22Rv1 (cell line): Measurements from ENCODE around the gene XIRP1.

Source experiments
- H3K27ac ChIP-seq: fragments of 450-650 bp; 2 replicates; pipeline ENCODE4 v1.5.1; 2017
- ZFX ChIP-seq: fragments of 450-650 bp; IDR thresholded peaks from 2 replicates; pipeline ENCODE4 v1.6.1; 2017; ENCODE audit warnings: antibody characterized with exemption, borderline replicate concordance
- TF ChIP-seq, protein P1 (sequence below): fragments of 450-650 bp; IDR thresholded peaks from 2 replicates; pipeline ENCODE4 v1.5.1; 2017; ENCODE audit warnings: mild to moderate bottlenecking

Gene XIRP1

DNA sequence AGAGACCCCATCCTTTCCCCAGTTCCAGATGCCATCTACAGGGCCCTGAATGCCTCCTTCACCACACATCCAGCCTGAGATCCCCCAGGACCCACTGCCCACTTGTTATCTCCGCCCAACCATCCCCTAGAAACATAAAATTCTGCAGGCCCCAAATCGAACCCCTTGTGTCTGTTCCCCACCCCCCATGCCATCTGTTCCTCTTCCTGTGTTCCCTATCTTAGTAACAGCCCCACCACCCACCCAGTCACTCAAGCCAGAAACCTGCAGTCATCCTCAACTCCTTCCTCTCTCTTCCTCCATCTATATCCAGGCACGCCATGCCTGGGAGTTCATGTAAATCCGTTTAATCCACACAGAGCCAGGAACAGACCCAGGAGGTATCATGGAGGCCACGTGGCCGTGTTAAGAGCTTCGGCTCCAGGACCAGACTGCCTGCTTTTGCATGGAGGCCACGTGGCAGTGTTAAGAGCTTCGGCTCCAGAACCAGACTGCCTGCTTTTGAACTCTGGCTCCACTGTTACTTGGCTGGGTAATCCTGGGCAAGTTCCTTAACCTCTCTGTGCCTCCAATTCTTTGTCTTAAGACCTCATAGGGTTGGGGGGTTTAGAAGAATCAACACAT is 43.8 kb downstream of the XIRP1 start:
- H3K27ac ChIP-seq: peak overlapping the region; percentile 96
- no peak for TF ChIP-seq ZFX
- TF ChIP-seq, protein P1, sequence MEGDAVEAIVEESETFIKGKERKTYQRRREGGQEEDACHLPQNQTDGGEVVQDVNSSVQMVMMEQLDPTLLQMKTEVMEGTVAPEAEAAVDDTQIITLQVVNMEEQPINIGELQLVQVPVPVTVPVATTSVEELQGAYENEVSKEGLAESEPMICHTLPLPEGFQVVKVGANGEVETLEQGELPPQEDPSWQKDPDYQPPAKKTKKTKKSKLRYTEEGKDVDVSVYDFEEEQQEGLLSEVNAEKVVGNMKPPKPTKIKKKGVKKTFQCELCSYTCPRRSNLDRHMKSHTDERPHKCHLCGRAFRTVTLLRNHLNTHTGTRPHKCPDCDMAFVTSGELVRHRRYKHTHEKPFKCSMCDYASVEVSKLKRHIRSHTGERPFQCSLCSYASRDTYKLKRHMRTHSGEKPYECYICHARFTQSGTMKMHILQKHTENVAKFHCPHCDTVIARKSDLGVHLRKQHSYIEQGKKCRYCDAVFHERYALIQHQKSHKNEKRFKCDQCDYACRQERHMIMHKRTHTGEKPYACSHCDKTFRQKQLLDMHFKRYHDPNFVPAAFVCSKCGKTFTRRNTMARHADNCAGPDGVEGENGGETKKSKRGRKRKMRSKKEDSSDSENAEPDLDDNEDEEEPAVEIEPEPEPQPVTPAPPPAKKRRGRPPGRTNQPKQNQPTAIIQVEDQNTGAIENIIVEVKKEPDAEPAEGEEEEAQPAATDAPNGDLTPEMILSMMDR: no peak

DNA sequence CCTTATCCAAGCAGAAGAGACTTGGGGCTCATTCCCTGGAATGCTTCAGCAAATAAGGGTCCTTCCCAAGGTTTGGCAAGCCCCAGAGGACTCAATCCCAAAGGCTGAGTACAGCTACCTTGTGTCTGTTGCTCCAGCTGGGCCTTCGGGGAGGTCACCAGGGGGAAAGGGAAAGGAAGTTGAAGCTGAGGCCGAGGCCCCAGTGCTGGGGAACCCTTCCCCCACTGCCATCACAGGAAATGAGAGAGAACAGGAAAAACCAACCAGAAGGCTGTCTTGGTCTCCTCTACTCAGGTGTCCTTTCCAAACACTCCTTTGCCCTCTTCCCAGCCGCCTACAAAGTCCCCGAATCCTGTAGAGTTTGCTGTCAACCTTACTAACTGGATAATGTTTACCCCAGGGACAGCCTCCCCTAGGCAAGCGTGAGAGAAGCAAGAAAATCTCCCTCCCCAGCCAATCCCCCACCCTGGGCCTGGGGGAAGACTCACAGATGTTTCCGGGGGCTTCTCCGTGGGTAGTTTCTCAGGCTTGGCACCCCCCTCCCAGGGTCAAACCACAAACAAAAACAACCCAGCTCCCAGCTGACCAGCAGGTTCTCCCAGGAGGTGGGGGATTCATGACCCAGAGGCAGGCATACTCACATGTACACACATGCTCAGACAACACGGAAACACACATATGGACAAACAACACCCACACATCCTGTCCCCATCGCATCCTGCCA is 44.5 kb downstream of the XIRP1 start:
- TF ChIP-seq, protein P1: no peak
- no peak for TF ChIP-seq ZFX
- peak overlapping the region; percentile 96 for H3K27ac ChIP-seq

DNA sequence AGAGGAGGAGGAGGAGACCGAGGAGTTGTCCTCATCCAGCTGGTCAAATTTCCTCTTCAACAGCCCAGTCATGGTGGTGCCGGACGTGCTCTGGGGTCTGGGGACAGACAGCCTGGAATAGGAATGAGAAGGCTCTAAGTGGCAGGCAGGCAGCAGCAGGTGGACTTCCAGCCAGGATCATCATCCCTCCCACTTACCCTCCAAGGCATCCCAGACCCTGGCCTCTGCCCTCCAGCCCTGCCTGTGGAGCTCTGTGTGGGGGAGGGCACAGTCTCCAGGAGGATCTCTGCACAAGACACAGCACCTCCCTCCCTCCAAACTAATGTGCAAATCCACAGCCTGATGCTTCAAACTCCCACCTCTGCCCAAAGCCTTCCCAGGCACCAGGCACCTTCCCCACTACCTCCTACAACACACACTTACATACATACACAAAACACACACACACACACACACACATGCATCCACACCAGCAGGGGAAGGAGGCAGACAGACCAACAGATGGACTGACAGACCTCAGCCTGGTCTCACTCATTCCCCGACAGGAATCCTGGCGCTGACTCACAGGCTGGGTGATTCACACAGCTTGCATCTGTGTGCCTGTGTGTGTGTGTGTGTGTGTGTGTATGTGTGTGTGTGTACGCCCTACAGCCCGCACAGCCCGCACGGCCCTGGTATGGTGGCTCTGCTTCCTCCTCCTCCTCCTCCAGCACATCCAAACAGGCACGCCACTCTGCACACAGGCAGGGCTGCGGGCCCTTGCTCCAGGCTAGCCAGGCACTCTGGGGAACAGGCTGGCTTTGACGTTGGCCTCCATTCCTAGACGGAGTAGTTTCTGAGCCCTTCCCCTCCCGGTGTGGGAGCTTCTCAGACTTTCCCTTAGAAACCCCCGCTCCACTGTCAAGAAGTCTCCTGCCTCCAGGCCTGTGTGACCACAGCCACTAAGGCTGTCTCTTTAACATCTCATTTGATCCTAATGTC is 45.5 kb downstream of the XIRP1 start:
- peak overlapping the region; percentile 96 for H3K27ac ChIP-seq
- no peak for TF ChIP-seq ZFX
- TF ChIP-seq, protein P1: no peak

DNA sequence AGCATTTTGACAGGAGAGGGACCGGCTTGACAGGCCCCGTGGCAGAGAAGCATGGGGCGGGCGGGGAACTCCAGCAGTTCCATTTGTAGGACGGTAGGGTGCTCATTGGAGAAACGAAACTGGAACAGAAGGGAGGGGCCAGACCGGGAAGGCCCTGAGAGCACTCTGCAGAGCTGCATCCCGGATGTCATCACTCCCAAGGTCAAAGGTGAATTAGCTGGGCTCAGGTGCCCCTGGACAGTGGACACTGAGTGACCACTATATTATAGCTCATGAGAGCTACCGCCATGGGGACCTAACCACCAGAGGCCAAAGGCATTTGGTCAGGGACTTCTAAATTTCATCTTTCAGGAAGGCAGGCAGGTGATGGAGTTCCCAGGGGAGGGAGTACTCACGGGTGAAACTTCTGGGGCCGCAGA is 46.3 kb downstream of the XIRP1 start:
- H3K27ac ChIP-seq: peak overlapping the region; percentile 96
- TF ChIP-seq ZFX: no peak
- TF ChIP-seq, protein P1: peak; percentile 18; the same call in 1 of the 2 replicates

DNA sequence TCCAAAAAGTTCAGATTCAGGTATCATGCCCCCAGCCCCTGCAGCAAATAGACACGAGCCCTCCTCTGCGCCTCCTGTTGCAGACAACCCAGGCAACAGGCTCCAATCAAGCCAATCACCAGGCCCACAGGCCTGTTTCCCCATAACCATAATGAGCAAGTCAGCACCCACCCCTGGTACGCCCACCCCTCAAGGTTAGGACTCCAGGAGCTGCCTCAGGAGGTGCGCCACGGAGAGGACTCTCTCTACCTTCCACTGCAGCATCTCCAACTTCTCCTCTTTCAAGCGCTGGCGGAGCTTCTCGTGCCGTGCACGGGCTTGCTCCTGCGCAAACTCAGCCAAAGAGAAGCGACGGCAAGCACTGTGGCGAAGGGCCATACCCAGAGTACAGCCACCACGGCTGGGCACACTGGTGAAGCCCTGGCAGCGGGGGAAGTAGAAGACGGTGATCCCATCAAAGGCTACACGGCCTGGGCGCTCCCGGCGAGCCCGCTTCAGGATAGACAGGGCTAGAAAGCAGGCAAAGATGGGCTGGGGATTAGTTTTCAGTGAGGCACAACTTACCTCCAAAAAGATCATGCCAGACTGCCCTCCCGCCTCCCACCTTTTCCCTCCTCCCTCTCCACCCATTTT is 47.5 kb downstream of the XIRP1 start:
- TF ChIP-seq, protein P1: no peak
- no peak for TF ChIP-seq ZFX
- peak overlapping the region; percentile 96 for H3K27ac ChIP-seq

DNA sequence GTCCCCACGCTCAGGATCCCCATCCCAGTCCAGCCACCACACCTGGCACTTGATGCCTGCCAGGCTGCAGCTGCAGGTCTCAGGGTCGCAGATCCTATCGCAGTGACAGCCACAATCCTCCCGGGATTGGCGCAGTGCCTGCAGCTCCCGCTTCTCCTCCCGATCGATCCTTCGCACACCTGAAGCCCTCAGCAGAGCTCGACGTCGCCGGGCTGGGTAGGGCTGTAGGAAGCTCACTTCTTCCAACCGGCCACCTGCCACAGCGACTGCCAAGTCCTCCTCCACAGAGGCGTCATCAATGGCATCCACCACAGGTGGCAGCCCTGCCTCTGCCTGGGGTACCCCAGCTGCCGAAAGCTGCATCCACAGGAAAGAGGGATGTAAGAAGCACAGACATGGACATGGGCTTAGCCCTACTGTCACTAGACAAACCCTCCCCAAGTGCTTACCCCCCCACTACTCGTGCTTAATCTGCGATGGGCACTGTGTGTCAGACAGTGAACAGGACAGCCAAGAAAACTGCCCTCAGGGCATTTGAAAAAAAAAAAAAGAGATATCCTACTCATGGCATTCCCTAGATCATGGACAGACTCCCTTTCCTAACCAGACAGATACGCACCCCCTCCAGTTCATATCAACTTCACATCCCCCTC is 48.2 kb downstream of the XIRP1 start:
- TF ChIP-seq, protein P1: no peak
- TF ChIP-seq ZFX: no peak
- H3K27ac ChIP-seq: peak overlapping the region; percentile 96
